Right lung (tissue), 5 donors: ENCODE results near the gene KLC1. TPM values are rescaled to one million over a fixed set of nuclear protein-coding genes. Genes with fewer than 3 reads are reported as not detected.

Experiments used
- DNase-seq, 2 donors: peaks; one replicate each; pipeline ENCODE4 v3.0.0-alpha.2; 2013
- polyA plus RNA-seq, 5 donors: library from polyadenylated mRNA; unstranded; fragments of 120-200 nt; gene quantifications; one replicate each; pipeline versions ENCODE4 v1.2.1 to v1.2.3, GENCODE V29; 2013; ENCODE audit warnings: inconsistent platforms in 1 of 5, low replicate concordance in 1 of 5; ENCODE audit not compliant: insufficient read length in 5 of 5, insufficient read depth in 1 of 5

Gene KLC1
- polyA plus RNA-seq, 5 donors = 111 to 152 (median 142) TPM

- DNase-seq = no peak
Observed at GRCh38 chr14:103702497-103703432, 73.8 kb downstream of the KLC1 start.

GRCh38 chr14:103703433-103704385 lies 74.7 kb downstream of the KLC1 start:
- no peak for DNase-seq

- DNase-seq = no peak
Observed at GRCh38 chr14:103704708-103705107, 75.7 kb downstream of the KLC1 start.

GRCh38 chr14:103705118-103705503 lies 76.1 kb downstream of the KLC1 start:
- DNase-seq = peak in 1 of 2 donors; percentile 71

- DNase-seq = no peak
Observed at GRCh38 chr14:103705504-103706284, 76.7 kb downstream of the KLC1 start.

- no peak for DNase-seq
Observed at GRCh38 chr14:103706551-103707328, 77.7 kb downstream of the KLC1 start.

- no peak for DNase-seq
Observed at GRCh38 chr14:103707329-103708263, 78.6 kb downstream of the KLC1 start.

GRCh38 chr14:103708750-103709187 lies 79.8 kb downstream of the KLC1 start:
- DNase-seq = no peak

- DNase-seq = no peak
Observed at GRCh38 chr14:103709814-103710213, 80.8 kb downstream of the KLC1 start.

GRCh38 chr14:103710771-103711377 lies 81.9 kb downstream of the KLC1 start:
- no peak for DNase-seq

- no peak for DNase-seq
Observed at GRCh38 chr14:103711516-103712431, 82.8 kb downstream of the KLC1 start.

GRCh38 chr14:103712633-103713247 lies 83.7 kb downstream of the KLC1 start:
- DNase-seq = no peak

- DNase-seq = no peak
Observed at GRCh38 chr14:103713304-103714062, 84.5 kb downstream of the KLC1 start.

- DNase-seq = no peak
Observed at GRCh38 chr14:103714063-103714724, 85.2 kb downstream of the KLC1 start.

GRCh38 chr14:103715052-103716000 lies 86.3 kb downstream of the KLC1 start, which contains the start of the genes XRCC3 and ZFYVE21:
Gene XRCC3, minus strand, starts transcription at chr14:103715451. Its CDS starts 4,364 bp downstream, at chr14:103711087.
Gene ZFYVE21, plus strand, starts transcription at chr14:103715810. Its CDS starts 32 bp downstream, at chr14:103715842.
- DNase-seq = peak; percentile 99
